ENCODE data around the gene INPP5A.
"Not testable (repeated sequence)": the region's sequence is repeated elsewhere in the genome, so short reads cannot be mapped to it uniquely, and the experiment has no call there.

INPP5A gene

DNA sequence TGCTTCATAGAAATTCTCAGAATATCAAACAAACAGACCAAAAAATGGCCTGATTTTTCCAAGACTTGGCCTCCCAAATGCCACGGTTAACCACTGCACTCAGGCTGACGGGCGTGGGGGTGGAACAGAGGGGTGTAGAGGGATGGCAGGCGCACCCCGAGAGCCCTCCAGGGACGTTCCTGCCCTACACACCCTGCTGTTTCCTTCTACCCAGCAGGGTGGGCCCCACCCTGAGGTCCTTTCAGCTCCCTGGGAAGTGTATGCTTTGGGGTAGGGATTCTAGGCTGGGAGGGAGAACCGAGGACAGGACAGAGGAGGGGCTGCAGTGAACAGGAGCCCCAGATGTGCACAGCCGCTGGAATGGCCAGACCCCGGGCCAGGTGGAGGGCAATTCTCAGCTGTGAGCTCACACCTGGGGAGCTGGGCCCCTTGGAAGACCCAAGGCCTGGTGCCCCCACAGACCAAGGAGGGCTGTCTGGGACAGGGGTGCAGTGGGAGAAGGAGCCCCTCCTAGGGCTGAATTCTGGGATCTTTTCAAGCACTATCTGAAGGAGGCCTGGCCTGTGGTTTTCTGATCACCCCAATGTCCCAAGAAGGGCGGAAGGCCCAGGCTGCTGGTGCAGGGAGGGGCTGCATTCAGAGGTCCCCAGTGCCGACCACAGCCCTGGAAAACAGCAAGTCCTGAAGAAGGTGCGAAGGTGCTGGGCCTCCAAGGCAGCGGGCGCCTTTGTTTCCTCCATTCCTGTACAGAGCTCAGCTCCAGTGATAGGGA lies 32.9 kb upstream of the INPP5A start:
- no peak for DNase-seq

DNA sequence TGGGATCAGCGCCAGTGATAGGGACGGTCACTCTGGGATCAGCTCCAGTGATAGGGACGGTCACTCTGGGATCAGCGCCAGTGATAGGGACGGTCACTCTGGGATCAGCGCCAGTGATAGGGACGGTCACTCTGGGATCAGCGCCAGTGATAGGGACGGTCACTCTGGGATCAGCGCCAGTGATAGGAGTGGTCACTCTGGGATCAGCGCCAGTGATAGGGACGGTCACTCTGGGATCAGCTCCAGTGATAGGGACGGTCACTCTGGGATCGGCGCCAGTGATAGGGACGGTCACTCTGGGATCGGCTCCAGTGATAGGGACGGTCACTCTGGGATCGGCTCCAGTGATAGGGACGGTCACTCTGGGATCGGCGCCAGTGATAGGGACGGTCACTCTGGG lies 32.0 kb upstream of the INPP5A start:
- not testable (repeated sequence) for DNase-seq

DNA sequence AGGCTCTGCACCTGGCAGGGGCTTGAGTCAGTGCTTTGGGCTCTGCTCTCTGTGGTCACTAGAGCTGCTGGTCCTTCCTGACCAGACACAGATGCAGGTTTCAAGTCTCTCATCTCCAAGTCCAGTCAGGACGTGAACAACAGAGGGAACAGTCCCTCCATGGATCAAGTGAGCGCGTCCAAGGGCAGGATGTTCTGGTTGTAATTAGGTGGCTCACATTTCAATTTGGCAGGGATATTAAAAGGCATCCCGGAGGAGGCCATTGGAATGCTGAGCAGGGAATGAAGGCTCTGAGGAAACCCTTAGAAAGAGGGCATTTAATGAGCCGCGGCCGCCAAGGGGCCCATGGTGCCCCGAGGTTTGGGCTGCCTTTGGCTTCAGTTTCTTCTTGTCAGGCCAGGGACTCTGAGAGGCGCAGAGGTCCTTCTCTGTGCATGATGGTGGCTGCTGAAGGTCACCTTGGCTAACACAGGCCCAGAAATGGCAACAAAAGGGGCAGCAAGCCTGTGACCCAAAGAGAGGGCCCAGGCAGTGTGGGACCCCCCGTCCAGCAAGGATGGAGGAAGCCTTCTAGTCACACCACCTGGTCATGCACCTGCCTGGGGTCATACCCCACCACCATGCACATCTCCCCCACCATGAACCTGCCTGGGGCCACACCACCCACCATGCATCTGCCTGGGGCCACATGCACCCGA lies 30.7 kb upstream of the INPP5A start:
- no peak for DNase-seq

DNA sequence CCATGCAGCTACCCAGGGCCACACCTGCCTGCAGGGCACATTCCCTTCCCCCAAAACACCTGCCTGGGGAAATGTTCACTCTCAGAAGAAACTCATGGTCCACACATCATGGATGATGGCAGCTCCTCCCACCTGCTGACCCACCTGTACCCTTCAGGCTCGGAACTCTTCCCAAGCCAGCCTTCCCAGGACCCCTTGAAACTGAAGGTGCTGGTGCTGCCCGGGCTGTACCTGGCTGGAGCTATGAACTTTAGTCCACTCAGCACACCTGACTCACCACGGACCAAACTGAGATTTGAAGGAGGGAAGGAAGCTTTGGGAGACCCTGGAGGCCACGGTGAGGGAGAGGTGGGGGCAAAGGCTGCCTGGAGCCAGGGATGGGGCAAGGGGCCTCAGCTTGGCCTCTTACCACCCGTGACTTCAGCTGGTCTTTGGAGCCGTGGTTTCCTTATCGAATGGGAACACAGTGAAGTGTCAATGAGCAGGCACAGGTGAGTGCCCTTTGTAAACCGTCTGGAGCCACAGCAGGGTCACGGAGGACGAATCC lies 30.1 kb upstream of the INPP5A start:
- no peak for DNase-seq

DNA sequence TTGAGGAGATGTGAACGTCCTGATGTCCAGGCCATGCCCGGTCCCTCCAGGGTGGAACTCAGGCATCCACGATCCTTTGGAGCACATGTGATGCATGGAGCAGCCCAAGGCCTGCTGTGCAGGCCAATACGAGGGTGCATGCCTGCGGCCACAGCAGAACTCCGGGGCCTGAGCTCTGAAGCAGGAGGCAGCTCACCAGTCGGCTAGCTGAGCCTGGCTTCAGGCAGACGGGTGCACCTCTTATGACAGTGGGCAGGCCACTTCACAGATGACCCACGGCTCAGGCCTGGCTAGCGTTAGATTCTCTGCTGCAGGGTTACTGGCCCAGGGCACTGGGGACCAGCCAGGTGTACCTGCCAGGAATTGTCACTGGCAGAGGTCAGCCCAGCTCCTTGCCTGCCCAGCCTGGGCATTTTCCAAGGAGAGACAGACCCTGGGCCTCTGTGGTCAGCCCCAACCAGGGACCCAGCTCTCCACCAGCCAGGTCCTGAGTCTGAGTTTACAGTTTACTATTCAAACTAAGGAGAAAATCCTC lies 29.6 kb upstream of the INPP5A start:
- DNase-seq: no peak

DNA sequence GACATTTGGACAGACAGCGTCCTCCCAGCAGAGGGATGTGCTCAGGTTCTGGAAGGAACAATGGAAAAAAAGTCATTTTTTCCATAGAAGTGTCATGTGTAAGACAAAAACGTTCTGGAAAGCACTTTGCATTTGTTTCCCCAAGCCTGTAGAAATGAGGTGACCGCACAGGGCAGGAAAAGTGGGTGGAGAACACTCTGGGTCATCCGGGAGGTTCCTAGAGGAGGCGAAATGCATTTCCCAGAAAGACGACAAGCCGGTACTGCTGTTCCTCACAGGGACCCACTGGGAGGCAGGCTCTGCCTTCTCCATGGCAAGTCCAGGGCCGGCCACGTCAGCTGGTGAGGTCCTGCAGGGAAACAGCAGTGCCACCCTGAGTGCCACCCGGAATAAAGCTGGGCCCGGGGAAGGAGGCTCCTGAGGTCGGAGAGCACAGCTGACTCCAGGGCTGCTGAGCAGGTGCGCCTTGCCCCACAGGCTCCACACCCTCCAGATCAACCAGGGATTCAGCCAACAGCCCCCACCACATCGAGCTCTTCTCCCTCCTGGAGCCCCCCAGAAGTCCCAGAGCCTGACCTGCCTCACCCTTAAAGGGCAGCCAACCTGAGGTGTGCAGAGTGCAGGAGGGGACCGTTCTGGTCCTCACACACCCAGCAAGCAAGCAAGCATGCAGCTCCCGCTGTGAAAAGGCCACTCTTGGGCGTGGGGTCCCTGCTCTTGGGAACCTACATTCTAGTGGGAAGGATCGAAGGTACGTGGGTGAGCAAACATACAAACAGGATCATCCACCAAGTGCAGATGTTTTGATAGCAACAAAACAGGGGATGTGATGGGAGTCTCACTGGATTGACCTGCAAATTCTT lies 28.8 kb upstream of the INPP5A start:
- DNase-seq: no peak

DNA sequence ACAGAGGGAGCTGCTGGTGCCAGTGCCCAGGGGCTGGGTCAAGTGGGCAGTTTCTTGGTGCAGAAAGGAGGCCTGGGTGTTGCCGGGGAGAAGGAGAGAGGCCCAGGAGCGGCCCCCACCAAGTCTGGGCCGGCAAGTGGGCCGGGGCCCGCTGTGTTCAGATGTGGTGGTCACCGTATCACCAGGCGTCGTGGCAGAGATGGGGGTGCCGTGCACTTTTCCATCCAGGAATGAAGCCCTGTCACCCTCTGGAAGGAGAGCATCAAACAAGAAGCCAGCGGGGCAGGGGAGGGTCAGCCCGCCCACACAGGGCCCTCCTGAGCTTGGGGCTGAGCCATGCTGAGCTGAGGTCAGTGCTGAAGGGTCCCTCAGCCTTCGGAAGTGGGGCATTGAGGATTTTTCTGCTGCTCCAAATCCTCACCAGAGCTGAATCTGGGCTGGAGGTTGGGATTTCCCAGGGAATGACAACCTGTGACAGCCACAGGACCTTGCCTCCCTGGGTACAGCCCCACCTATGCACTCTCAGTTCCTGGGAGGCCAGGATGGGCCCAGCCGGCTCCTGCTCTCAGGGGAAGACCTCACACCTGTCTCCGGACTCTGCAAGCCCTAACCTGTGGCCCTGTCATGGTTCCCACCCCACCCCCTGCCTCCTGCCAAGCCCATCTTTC lies 27.9 kb upstream of the INPP5A start:
- no peak for DNase-seq

DNA sequence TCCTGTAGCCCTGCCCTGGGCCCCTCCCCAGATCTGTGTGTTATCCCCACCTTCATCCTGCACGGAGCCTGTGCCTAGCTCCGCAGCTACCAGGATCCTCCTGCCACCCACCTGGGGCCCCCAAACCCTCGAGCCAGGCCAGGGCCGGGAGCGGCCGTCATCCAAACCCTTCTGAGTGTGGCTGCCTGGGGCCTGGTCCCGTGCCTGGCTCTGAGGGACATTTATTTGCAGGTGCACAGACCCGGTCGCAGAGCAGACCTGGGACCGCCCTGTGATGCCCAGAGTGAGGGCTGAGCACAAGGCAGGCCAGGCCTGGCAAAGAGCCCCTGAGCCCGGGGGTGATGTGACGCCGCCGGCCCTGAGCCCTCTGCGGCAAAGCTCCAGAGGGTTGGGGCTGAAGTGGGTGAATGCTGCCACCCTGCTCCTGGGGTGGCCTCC lies 27.4 kb upstream of the INPP5A start:
- no peak for DNase-seq

DNA sequence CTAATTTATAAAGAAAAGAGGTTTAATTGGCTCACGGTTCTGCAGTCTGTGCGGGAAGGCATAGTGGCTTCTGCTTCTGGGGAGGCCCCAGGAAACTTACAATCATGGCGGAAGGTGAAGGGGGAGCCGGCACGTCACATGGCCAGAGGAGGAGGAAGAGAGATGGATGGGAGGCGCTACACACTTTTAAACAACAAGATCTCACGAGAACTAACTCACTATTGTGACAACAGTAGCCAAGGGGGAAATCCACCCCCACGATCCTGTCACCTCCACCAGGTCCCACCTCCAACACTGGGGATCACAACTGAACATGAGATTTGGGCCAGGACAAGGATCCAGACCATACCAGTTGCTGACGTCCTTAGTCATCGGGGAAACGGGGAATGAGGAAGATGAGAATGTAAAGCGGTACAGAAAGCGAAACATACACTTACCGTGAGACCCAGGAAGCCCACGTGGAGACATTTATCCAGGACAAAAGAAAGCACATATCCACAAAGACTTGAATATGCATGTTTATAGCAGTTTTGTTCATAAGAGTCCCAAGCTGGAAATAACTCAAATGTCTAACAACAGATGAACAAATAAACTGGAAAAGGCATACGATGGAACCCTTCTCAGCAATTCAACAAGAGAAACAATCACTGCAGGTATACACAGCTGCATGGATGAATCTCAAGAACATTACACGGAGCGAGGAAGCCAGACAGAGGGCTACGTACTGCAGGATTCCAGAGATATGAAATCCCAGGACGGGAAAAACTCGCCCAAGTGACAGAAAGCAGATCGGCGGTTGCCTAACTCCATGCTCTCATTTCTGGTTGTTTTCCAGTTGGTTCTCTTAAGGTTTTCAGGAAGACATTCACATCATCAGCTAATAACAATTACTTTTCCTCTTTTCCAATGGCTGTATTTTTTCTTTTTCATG lies 26.2 kb upstream of the INPP5A start:
- no peak for DNase-seq

DNA sequence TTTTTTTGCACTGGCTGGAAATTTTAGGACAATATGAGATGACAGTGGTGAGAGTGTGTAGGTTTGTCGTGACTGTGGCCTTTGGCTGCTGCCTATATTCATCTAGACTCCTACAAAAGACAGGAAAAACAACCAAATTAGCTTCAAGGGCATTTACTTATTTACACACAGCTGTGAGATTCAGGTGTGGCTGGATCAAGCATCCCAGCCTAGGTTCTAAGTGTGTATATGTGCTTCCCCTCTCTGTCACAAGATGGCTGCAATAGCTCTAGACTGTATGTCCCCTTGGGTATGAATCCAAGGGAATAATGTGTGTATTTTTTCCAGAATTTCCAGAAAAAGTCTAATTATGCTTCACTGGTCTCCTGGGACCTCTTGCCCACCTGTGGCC lies 25.5 kb upstream of the INPP5A start:
- DNase-seq: no peak

DNA sequence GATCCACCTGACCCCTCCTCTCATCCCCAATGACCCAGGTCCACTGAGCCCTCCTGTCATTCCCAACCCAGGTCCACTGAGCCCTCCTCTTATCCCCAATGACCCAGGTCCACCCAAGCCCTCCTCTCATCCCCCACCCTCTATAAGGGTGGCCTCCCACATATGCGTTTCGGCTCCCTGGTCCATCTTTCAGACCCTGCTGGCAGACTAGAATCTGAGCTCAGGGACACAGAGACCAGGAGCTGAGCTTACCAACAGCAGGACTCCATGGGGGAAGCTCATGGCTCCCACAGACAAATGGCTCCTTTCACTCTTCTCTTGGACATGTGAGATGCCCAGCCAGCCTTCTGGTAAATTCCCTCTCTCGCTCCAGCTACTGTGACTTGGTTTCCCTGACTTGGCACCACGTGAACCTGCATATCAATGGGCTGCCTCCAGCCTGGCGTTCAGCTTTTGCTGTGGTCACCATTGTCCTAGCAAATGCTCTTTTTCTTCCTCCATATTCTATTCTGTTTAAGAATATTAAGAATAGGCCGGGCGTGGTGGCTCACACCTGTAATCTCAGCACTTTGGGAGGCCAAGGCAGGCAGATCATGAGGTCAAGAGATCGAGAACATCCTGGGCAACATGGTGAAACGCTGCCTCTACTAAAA lies 24.8 kb upstream of the INPP5A start:
- DNase-seq: no peak

DNA sequence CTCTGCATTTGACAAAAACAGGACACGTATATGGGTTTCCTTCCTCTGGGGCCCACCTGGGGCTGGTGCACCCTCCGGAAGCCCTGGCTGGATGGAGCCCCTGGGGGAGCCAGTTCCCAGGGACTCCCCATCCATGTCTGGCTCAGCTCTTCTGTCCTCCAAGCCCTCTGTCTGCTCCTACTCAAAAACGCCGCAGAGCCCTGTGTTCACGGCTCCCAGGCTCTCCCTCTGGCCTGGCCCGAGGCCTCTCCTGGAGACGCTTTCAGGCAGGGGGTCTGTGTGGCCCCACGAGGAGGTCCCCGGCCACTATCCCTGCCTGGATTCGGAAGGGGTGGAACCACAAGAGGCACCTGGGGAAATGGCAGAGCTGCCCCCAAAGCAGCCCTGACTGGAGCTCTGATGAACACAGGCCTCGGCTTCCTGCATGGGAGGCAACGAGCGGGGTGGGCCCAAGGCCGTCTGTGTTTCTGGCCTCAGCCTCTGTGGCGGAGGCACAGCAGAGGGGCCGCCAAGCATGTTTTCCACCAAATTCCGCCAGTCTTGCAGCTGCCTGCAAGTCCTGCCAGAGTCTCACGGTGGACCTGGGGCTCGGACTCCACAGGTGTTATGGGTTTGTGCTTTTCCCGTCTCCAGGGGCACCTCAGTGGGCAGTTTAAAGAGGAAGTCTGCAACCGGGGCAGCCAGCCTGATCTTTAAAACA lies 22.6 kb upstream of the INPP5A start:
- DNase-seq: no peak

DNA sequence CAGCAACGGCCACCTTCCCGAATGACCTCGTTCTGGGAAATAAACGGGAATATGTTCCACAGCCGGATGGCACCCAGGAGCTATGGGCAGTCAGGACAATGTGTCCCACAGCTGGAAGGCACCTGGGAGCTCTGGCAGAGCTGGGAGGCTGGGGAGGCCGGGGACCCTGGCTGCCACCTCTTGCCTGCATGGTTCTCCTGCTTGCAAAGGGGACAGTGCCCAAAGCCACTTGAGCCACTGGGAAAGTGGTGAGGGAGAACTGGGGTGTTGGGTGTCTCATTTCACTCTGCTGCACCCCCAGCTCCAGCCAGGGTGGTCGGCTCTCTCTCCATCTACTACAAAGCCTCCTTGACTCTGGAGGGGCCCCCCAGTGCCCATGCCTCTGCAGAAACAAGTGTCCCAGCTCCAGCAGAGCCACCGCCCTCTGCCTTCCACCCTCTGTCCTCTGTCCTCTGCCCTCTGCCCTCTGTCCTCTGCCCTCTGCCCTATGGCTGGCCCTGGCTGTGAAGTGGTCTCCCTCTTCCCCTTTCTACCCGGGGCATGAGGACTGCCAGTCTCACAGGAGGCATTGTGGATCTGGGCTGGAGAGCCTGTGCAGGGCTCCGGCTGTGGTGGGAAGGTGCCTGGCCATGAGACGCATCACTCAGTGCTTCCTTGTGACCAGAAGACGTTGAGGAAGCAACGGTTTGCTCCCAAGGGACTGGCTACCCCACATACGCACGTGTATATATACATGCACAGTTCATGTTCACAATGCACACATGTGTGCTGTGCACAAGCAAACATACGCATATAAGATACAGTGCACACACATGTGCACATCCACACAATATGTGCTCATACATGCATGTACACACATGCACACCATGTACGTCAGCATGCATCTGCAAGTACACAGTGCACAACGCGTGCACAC lies 21.5 kb upstream of the INPP5A start:
- DNase-seq: no peak

DNA sequence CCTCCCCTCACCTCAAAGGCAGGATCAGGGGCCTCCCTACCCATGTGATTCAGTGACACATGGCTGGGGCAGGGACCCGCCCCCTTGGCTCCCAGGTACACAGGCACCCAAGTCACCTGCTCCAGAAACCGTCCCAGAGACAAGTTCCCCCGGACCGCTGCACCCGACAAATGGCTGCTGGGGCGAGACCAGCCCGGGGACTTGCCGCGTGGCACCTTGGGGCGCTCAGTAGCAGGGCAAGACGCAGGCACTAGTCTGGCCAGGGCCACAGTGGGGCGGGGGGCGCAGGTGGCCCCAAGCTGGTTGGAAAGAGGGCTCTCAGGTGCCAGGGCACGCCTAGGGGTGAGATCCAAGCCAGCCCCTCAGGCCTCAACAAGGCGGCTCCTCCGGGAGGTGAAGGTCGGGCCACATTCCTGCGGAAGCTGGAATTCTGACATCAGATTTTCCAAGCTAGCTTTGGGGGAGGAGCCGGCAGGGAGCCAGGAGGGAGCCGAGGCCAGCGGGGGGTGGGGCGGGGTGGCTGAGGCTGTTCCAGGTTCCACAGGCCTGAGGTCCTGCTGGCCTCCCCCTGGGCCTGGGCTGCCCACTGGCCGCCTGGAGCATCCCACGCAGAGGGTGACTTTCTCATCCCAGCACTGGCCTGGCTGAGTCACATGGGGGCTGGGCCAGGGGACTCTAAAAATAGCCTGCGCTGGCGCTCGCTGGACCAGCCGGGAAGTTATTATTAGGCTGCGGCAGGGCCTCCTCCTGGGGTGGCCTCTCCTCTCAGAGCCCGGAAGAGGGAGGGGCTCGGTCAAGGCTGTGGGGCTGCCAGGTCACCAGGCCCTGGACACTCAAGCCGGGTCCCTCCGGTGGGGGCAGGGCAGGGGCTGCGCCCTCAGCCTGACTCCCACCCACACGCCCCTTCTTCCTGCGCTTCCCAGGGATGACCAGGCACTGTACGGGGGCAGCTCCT lies 20.5 kb upstream of the INPP5A start:
- DNase-seq: peak; percentile 98

DNA sequence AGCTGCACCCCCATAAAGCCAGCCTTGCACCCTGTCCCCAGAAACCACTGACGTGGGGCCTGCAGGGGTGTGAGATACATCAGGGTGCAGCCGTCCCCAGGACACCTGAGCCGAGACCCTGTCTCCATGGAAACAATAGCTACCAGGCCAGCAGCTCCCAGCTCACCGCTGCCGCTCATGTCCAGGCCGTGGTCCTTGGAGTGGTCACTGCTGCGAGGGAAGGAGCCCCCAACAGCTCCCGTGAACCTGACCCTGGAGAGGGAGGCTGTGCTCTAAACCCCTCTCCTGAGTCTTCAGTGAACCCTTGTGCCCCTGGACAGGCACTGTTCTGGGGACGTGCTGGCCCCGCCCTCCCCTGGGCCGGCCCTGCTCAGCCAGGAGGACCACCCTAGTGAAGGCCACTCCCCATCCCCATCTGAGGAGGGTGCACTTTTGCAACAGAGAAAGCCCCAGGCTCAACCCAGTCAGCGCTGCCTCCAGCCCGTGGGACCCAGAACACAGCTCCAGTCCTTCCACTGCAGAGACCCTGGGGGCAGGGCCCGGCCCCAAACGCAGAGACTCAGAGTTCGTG lies 19.6 kb upstream of the INPP5A start:
- no peak for DNase-seq

DNA sequence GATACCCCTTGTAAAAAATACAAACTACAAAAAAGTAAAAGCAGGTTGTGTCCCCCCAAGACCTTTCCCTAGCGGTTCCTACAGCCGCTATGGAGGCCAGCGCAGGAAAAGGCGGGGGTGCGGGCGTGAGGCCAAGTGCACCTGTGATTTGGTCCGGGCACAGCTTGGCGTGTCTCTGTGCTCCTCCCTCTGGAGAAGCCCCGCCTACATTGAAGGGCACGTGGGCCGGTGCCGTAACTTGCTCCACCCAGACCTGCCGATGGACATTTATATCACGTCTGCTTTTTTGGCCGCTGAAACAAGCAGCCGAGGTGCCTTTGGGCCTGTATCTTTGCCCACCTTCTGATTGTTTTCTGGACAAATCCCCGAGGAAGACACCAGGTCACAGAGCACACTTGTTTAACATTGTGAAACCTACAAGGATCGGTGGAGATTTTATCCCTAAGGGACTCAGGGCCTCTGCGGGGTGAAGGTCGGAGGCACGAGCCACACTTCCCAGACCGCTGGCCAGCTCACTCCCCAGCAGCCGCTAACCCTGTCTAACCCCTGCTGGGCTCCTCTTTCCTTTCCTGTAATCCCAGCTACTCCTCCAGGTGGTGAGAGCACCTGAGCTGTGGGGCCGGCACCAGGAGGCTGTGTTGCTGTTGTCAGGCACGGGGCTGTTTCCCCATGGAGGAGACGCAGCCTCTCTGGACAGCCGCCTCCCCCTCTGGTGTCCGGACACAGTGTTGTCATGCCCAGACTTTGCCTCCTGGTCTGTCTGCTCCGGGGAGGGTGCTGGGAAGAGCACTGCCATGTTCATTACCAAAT lies 18.8 kb upstream of the INPP5A start:
- no peak for DNase-seq
